Dermis blood vessel endothelial cell (primary cell): ENCODE results near the gene DCDC2. TPM values are rescaled to one million over a fixed set of nuclear protein-coding genes. Genes with fewer than 3 reads are reported as not detected.
"Not testable (repeated sequence)": the region's sequence is repeated elsewhere in the genome, so short reads cannot be mapped to it uniquely, and the experiment has no call there.

Experiments
- DNase-seq: peaks from one replicate; pipeline ENCODE4 v3.0.0; 2010
- total RNA-seq: library from RNA; depleted of rRNA; stranded (reverse); fragments of >200 nt; gene quantifications from 2 replicates; pipeline ENCODE4 v1.2.3, GENCODE V29; 2014

Gene DCDC2
- total RNA-seq, 1 donor from 2014 or later: 1.5 TPM

DNA sequence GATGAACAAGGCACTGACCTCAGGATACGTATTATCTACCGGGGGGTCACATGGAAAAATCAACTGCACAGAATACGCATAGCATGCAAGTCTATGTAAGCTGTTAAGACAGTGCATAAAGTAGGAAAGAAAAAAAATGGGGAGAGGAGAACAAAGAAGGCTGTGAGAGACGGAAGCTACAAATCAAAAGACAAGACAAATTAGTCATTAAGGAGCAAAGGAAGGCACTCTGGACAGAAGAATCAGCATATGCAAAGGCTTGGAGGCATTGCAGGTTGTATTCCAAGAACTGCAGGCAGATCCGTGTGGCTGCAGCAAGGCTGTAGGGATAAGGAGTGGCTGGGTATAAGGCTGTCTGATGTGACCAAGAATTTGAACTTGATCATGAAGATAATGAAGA, 142.9 kb downstream of the DCDC2 start:
- no peak for DNase-seq

- DNase-seq: no peak
These were observed 150.4 kb downstream of the DCDC2 start for GRCh38 chr6:24207413-24207812.

DNA sequence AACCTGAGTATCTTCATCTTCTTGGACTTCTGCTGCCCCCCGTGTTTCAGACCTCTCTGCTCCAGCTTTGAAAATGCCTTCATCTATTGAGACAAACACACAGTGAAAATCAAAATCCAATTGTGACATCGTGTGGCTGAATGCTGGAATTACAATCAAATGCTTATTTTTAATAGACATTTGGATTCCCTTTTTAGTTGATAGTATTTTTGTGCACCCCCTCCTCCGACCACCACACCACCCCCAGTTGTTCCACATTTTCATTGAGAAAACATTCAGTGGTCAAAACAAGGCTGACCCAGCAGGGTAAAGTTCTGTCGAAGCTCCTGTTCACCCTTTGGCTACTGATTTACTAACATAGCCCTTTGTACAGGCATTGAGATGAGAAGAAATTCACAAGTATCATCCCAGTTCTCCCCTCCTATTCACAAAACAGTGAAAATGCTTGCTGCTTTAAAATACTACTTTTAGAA, 152.8 kb downstream of the DCDC2 start:
- DNase-seq: peak; percentile 68

- not testable (repeated sequence) for DNase-seq
These were observed 153.7 kb downstream of the DCDC2 start for GRCh38 chr6:24204113-24204512.

DNA sequence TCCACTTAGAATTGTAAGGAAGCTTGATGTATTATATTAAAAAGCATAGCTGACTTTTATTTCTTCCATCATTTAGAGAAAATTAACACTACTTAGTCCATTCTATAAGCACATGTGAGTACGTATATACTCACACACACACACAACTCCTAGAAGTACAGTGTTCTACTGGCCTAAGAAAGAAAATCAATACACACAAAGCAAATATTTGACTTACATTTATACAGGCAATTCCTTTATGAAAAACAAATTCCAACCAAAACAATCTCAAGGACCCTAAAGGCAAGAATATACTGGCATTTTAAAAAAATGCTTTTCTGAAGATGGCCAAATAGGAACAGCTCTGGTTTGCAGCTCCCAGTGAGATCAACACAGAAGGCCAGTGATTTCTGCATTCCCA, 160.0 kb downstream of the DCDC2 start:
- no peak for DNase-seq

DNA sequence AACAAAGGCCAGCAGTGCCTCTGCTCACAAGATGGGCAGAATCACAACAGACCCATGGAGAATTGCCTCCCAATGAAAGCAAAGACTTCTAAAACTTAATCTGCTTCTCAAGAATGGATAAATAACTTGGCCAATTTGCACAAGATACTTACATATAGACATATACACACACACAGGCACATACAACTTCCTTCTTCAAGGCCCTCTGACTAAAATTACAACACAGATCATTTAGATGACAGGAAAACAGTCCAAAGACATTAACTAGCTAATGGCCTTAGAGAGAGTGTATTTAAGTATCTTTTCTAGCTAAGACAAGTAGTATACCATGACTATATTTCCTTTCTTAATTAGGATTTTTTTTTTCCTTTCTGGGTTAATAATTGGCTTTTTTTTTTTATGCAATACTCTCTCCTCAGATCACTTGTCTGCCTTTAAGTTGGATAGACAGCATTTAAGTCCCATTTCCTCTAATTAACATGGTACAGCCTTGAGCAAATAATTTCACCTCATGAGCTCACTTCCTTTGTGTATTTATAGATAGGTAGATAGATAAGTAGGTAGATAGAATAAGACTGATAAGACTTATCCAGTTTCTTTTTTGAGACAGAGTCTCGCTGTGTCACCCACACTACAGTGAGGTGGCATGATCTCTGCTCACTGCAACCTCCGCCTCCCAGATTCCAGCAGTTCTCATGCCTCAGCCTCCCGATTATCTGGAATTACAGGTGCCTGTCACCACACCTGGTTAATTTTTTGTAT, 161.8 kb downstream of the DCDC2 start:
- no peak for DNase-seq

DNA sequence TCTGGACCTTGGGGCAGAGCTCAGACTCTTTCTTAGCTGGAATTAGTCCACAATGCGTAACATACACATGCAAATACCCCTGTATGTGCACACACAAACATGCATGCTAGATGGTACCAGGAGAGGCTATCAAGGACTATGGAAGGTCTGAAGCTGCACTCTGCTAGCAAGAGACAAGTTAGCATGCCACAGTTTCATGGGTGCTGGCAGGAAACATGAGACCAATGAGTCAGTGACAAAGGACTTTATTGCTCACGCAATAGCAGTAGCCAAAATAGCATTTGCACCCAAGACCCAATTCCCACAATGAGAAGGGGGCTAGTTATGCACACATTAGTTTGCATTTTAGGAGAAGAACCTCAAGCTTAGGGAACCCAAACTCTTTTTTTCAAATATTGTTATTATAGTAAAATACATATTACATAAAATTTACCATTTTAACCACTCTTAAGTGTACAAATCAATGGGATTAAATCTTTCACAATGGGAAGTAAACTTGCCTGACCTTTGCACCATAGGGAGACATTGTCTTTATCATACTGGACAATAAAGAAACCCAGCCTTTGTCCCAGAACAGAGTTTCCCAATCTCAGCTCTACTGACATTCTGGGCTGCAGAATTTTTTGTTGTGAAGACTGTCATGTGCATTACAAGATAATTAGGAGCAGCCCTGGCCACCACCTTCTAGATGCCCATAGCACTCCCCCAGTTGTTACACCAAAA, 162.7 kb downstream of the DCDC2 start:
- no peak for DNase-seq

DNA sequence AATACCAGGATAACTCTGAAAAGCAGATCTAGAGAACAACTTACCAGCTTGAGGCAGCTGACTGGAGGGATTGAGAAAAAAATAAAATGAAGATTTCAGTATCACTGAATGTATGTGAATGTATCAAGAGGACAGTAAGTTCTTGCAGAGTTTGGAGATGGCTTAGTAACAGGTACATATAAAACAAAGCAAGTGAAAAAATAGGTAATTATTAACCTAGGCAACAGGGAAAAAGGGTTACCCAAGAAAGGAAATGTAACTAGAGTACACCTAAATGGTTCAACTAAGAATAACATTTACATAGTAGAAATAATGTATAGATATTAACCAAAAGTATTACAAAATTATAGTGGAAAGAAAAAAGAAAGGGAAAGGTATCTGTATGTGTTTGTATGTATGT, 164.5 kb downstream of the DCDC2 start:
- DNase-seq: no peak

DNA sequence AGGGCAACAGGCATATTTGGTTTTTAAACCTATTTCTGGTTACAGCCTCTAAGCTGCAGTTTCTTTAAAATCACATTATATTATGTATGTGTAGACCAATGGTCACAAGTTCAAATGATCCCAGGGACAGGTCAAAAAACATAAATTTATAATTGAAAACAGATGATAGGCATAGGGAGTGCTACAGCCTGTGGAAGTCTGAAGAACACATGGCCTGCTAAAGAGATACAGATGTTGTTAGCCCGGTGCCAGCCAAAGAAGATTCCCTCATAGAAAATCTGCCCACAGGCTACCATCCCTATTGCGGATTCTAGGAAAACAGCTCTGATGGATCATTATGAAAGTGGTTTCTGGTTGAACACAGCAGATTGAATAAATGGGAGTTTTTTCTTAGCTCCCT, 166.5 kb downstream of the DCDC2 start:
- DNase-seq: no peak

GRCh38 chr6:24188578-24189080, 169.2 kb downstream of the DCDC2 start:
- DNase-seq: no peak

DNA sequence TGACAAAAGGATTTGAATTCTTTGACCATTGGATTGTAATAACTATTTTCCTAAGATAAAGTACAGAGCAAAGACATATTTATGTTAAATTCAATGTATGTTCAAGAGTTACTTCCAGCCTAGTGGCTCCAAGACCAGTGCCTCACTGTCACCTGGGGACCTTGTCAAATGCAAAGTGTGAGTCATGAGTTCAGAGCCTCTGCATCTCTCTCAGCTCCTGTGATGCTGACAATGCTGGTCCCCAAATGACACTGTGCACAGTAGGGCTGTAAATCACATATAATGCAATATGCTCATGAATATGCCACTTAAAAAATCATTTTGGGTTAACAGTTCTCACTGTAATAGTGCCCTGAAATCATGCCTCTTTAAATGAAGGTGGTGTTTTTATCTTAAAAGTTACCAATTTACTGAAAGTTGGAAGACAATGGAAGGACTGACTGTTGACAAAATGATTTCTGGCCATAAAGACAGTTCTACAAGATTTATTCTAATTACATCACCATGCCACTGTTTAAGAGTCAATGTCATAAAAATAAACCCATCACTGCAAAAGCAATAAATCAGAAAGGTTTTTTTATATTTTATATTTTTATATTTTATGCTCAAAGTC, 169.8 kb downstream of the DCDC2 start:
- no peak for DNase-seq

- no peak for DNase-seq
These were observed 171.5 kb downstream of the DCDC2 start for GRCh38 chr6:24186349-24186748.

- DNase-seq: no peak
These were observed 174.3 kb downstream of the DCDC2 start for GRCh38 chr6:24183584-24183983.

DNA sequence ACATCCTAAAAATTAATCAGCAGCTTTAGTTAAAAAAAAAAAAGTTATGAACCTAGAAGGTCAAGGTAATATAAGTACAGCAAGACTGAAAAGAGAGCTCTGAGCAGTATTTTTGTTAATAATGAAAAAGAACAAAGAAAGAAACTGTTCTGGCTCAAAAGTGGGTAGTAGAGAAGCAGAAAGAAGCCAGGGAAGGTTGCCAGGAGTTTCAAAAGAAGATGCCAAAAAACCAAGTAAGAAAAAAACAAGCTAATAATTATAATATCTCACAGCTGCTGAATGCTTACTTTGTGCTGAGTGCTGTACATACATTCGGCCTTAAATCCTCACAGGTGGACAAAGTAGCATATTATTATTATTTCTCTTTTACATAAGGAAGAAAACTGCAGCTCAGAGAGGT, 200.0 kb downstream of the DCDC2 start:
- DNase-seq: no peak

DNA sequence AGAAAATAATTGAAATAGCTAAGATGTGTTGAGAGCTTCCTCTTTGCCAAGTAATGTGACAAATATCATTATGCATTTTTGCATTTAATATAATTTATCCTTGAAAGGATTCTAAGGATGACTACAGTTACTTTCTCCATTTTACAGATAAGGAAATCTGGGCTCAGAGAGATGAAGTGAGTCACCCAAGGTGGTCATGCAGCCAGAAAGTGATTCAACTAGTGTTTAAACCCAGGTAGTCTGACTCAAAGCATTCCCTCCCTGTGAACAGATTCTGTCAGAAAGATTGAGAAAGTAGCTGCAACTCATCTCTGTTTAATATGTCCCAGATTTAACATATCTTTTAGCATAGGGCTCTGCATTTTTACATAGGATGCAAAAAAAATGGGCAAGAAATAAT, 203.7 kb downstream of the DCDC2 start:
- DNase-seq: no peak

GRCh38 chr6:24152014-24152413, 205.8 kb downstream of the DCDC2 start:
- DNase-seq: no peak

- DNase-seq: no peak
These were observed 208.0 kb downstream of the DCDC2 start for GRCh38 chr6:24149836-24150235.

GRCh38 chr6:24149296-24149695, 208.6 kb downstream of the DCDC2 start:
- DNase-seq: no peak

DNA sequence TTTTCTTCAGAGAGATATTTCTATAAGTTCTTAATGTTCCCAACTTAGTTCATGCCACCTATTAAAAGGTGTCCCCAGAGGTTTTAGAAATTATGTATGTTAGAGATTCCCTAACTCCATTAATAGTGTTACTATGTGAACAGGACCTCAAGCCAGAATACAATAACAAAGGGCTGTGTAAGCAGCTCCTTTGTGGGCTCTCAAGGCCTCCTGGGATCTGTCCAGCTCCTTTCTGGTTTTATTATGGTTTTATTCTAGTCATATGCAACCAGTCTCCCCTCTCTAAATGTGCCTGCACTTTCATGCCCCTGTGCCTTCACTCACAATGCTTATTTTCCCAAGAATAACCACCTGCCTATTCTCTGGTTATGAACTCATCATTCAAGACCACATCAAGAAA, 209.2 kb downstream of the DCDC2 start:
- no peak for DNase-seq

- DNase-seq: no peak
These were observed 209.7 kb downstream of the DCDC2 start for GRCh38 chr6:24148154-24148570.

- no peak for DNase-seq
These were observed 210.2 kb downstream of the DCDC2 start for GRCh38 chr6:24147511-24148153.

DNA sequence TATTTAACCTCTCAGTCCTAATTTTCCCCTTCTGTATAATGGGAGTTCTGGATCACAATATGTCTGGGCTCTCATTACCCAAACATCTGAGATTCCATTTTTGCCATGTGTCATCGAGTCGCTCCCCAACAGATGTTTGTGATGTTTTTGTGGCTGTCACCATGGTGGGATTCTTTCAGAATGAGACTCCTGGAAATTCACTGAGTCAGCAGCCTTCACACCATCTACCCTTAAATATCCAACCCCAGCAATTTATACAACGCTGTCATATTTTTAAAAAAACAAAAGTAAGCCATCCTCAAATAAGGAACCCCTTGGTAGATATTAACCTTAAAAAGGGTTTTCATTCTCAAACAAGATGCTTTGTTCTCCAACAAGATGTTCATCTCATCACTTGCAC, 211.0 kb downstream of the DCDC2 start:
- DNase-seq: no peak

DNA sequence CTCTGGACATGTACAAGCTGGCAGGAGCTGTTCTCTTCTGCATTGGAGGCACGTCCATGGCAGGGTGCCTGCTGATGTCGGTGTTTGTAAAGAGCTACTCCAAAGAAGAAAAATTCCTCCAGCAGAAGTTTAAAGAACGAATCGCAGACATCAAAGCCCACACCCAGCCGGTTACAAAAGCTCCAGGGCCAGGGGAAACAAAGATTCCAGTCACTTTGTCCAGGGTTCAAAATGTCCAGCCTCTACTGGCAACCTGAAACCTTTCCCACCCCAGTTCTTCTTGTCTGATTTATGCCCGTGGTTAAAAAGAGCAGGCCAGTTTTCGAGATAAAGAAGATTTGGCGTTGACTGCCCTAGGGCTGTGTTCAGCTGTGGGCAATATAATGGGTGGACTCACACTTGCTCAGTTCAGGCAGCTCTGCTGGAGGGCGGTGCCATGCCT, 212.1 kb downstream of the DCDC2 start:
- no peak for DNase-seq
